Right cardiac atrium (tissue), 5 donors: ENCODE results near the gene MYO1C. TPM values are rescaled to one million over a fixed set of nuclear protein-coding genes. Genes with fewer than 3 reads are reported as not detected.
A peak's percentile ranks its signal among the peaks of the same experiment; 100 is the strongest.

Experiments
- ATAC-seq, 2 donors: fragments of 200-7000 bp; cut with Tn5 transposase; one replicate each; pipeline versions ENCODE4 v1.8.0 to v1.9.1; 2020; ENCODE audit warnings: moderate library complexity in 2 of 2, mild to moderate bottlenecking in 1 of 2
- DNase-seq, 3 donors: peaks; one replicate each; pipeline ENCODE4 v3.0.0-alpha.2; 2020
- H3K27ac ChIP-seq: one replicate; pipeline ENCODE4 v1.5.1; 2013; ENCODE audit warnings: mild to moderate bottlenecking, low read length, control low read depth, moderate library complexity
- H3K27me3 ChIP-seq: one replicate; pipeline ENCODE4 v1.6.1; 2013; ENCODE audit not compliant: control insufficient read depth, insufficient read depth
- H3K4me1 ChIP-seq: one replicate; pipeline ENCODE4 v1.6.1; 2013; ENCODE audit warnings: low read length; ENCODE audit not compliant: control insufficient read depth, insufficient read depth
- H3K4me3 ChIP-seq: one replicate; pipeline ENCODE4 v1.5.1; 2013; ENCODE audit warnings: low read length, control low read depth
- H3K9me3 ChIP-seq: one replicate; pipeline ENCODE4 v1.6.1; 2013; ENCODE audit warnings: low read length; ENCODE audit not compliant: control insufficient read depth
- WGBS: extraction: QIAGEN DNeasy Blood & Tissue Kit; methylation state at CpG from one replicate; pipeline ENCODE4 v1.1.7; 2013; 5-methylcytosine and 5-hydroxymethylcytosine counted together
- intact Hi-C, 4 donors: fragments of 100-400 bp; cut with DNase I; formaldehyde crosslinking; loops; one replicate each; pipeline versions ENCODE4 v1.11.0 to v1.14.0; 2022 to 2023
- polyA plus RNA-seq: library from polyadenylated mRNA; stranded (reverse); fragments of 200-250 nt; gene quantifications from one replicate; pipeline ENCODE4 v1.2.3, GENCODE V29; 2013
- total RNA-seq, 4 donors: library from RNA; stranded (reverse); fragmentation: NEBNext Ultra II Directional; extraction: Animal tissue kit (Norgen Biotek cat#: 25700); gene quantifications; one replicate each; pipeline ENCODE4 v1.2.1, GENCODE V29; 2021
- donor health status: healthy with polysubstance abuse.
- donor health status: DM: no; HTN: yes; CAD: no.
- donor health status: DM: no; HTN: no; CAD: no.
- donor health status: DM: no; HTN: yes; CAD: no; lungs with severe emphysema.
- donor health status: DM: yes; HTN: yes; CAD: no.

MYO1C gene
- total and polyA plus RNA-seq, 5 donors, result 78.9 to 185 (median 175) TPM

DNA sequence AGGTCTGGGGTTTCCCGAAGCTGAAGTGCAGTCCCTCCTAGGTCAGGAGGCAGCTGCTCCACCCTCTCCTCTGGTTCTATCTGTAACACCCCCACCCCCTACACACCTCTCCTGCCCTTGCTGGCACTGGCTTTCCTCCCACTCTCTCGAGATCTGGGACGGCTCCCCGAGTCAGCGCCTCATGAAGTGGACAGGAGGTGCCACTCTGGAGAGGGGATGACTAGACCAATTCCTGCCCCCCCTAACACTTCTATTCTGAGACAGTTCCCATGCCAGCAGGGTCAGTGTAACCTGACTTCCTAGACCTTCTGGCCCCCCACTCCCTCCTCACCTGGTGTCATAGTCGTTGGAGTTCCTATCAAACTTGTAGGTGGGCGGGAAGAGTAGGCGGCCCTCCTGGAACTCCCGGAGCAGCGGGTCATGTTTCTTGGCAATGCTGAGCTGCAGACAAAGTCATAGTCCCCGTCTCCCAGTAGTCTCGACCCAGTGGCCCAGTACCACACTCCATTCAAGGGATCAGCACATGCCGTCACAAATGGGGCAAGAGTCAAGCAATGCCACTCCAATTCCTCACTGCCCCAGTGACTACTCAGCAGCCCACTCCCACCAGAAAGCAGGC is 14.3 kb upstream of the MYO1C start:
- Histone ChIP-seq H3K4me3 (no peak overlapping the region), H3K4me1 (peaks cover 15% of the 10 kb centered on the region), H3K27me3 (no peaks in the 10 kb centered on the region), H3K27ac (peak overlapping the region; percentile 83), H3K9me3 (no peaks in the 10 kb centered on the region)
- intact Hi-C loops, result no loop called here
- DNase-seq (peak; percentile 64 to 85 (median 82)), ATAC-seq (peak; percentile 77 to 83)
- 68% methylated on average over 13 of the region's 13 CpGs for WGBS

DNA sequence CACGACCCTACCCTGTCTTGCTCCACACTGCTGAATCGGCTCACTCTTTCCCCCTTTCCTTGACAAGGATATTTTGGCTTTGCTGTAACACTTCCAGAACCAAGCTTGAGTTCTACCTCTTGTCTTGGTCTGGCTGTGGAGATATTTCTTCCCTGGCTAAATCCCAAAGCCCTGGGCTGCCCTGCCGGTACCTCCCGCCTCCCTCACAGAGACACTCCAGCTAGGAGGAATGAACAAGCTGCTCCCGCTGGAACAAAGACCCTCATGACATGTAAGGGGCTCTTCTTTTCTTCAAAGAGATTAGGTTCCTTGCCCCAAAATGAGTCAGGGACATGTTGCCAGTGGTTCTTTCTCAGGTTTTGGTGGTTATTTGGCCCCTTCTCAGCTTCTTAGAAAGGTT is 13.1 kb upstream of the MYO1C start:
- Histone ChIP-seq H3K27ac (peak overlapping the region; percentile 57), H3K4me1 (peaks cover 7% of the 10 kb centered on the region), H3K9me3 (no peaks in the 10 kb centered on the region), H3K27me3 (no peaks in the 10 kb centered on the region), H3K4me3 (no peak overlapping the region)
- intact Hi-C loops, result no loop called here
- ATAC-seq (no peak), DNase-seq (no peak)
- 54% methylated on average over 5 of the region's 5 CpGs for WGBS

DNA sequence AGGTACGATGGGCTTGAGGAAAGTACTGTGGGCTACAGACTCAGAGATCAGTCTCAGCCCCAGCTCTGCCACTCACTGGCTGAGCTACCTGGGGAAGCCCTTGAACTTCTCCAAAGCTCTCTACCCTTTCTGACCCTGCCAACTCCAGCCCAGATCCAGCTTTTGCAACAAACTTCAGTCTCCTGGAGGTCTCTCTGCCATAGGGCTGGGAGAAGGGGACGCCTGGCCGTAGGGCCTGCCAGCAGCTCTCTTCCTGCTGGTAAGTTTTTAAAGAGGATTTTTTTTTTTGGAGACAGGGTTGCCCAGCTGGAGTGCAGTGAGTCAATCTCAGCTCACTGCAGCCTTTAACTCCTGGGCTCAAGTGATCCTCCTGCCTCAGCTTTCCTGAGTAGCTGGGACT is 12.4 kb upstream of the MYO1C start:
- Histone ChIP-seq H3K27ac (no peak overlapping the region), H3K4me3 (no peak overlapping the region), H3K4me1 (peaks cover 7% of the 10 kb centered on the region), H3K9me3 (no peaks in the 10 kb centered on the region), H3K27me3 (no peaks in the 10 kb centered on the region)
- ATAC-seq (no peak), DNase-seq (no peak)
- intact Hi-C loops, result no loop called here
- 78% methylated on average over 3 of the region's 3 CpGs for WGBS

DNA sequence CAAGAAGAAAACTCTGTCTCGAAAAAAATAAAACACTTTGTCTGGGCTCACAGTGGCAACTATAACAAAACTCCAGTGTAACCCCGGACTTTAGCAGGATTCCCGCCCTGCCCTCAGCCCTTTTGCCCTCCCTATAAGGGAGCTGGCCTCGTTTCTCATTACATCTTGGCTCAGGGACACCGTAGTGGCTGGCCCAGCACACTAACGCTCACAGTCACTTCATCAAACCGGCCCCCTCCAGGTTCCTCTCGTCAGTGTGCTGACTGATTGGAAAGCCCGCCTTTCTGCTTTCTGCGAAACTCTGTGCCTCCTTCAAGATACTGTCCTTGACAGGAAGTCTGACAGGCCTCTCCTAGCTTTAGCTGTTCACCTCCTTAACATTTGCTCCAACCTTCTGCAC is 11.2 kb upstream of the MYO1C start:
- peaks cover 7% of the 10 kb centered on the region for H3K4me1 ChIP-seq
- no peak overlapping the region for H3K4me3 ChIP-seq
- no peak overlapping the region for H3K27ac ChIP-seq
- ATAC-seq, result no peak
- H3K9me3 ChIP-seq, result no peaks in the 10 kb centered on the region
- H3K27me3 ChIP-seq, result no peaks in the 10 kb centered on the region
- WGBS, result 56% methylated on average over 10 of the region's 10 CpGs
- intact Hi-C loops, result no loop called here
- no peak for DNase-seq

DNA sequence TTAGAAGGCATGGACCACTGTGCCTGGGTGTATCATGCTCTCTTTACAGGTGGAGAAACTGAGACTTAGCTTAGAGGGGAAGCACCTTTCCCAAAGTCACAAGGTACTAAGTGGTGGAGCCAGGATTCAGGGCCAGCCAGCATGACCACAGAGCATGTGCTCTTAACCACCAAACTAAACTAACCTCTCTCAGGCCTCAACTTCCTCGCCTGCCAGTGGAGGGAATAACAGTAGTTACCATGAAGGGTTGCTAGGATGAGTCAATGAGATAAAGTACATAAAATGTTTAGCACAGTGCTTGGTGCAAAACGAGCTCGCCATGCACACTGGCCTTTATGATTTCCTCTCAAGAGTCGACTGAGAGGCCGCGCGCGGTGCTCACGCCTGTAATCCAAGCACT is 6.4 kb upstream of the MYO1C start:
- DNase-seq, result no peak
- Histone ChIP-seq H3K27ac (no peak overlapping the region), H3K27me3 (no peaks in the 10 kb centered on the region), H3K4me1 (peaks cover 16% of the 10 kb centered on the region), H3K9me3 (no peaks in the 10 kb centered on the region), H3K4me3 (no peak overlapping the region)
- intact Hi-C loops, result no loop called here
- ATAC-seq, result no peak
- WGBS, result 77% methylated on average over 9 of the region's 9 CpGs

DNA sequence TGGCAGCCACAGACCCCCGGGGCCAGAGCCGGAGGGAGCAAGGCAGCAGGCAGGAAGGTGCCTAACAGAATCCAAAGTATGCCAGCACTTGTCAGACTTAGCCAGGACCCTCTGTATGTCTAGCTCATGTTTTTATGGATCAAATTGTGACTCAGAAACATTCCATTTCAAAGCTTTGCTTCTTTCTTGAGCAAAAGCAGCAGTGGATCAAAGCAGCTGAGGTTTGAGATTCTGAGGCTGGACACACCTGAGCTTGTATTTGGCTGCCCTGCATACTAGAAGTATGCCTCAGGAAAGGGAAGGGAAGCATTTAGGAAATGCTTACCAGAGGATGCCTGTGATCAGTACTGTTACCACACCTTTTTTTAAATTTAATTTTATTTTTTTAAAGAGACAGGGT is 5.7 kb upstream of the MYO1C start:
- Histone ChIP-seq H3K4me1 (peaks cover 21% of the 10 kb centered on the region), H3K27me3 (no peaks in the 10 kb centered on the region), H3K4me3 (no peak overlapping the region), H3K27ac (no peak overlapping the region), H3K9me3 (no peaks in the 10 kb centered on the region)
- DNase-seq (no peak), ATAC-seq (no peak)
- 51% methylated on average over 2 of the region's 2 CpGs for WGBS
- intact Hi-C loops, result no loop called here

DNA sequence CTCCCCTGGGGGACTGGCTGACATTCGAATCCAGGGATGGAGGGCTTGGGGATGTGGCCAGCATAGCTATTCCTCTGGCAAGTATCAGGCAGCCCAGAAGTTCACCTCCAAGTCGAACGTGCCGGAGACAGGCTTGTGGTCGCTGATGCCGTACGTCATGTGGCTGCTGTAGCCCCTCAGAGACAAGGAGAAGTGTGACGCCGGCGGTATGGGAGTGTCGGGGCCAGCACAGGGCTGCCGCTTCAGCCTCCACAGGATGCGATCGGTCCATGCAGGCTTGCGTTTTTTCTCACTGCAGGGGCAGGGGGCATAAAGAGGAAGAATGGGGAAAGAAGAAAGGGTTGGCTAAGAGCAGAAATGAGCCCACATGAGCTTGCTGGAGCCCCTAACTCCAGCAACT is 5.3 kb upstream of the MYO1C start:
- WGBS, result 64% methylated on average over 15 of the region's 15 CpGs
- H3K27ac ChIP-seq, result no peak overlapping the region
- DNase-seq (no peak), ATAC-seq (no peak)
- H3K4me3 ChIP-seq, result no peak overlapping the region
- no peaks in the 10 kb centered on the region for H3K9me3 ChIP-seq
- peaks cover 25% of the 10 kb centered on the region for H3K4me1 ChIP-seq
- H3K27me3 ChIP-seq, result no peaks in the 10 kb centered on the region
- intact Hi-C loops, result no loop called here

DNA sequence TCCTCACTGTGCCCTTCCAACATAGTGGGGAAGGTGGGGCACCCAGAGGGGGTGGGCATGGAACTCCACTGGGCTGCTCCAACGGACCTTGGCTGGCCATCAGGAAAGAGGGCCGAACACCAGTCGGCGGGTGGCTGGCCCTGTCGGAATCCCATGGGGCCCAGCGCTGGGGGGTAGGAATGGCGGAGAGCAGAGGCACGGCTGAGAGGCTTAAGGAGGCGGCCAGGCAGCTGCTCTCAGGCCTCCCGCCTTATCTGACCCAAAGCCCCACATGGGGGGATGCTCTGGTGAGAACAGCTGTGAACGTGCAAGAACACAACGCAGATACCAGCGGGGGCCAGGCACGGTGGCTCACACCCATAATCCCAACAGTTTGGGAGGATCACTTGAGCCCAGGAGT is 4.4 kb upstream of the MYO1C start:
- Histone ChIP-seq H3K27ac (peak overlapping the region; percentile 6), H3K9me3 (no peaks in the 10 kb centered on the region), H3K4me3 (no peak overlapping the region), H3K4me1 (peaks cover 33% of the 10 kb centered on the region), H3K27me3 (no peaks in the 10 kb centered on the region)
- DNase-seq (peak in 1 of 3 donors; percentile 66), ATAC-seq (no peak)
- WGBS, result 61% methylated on average over 14 of the region's 14 CpGs
- intact Hi-C loops, result no loop called here

DNA sequence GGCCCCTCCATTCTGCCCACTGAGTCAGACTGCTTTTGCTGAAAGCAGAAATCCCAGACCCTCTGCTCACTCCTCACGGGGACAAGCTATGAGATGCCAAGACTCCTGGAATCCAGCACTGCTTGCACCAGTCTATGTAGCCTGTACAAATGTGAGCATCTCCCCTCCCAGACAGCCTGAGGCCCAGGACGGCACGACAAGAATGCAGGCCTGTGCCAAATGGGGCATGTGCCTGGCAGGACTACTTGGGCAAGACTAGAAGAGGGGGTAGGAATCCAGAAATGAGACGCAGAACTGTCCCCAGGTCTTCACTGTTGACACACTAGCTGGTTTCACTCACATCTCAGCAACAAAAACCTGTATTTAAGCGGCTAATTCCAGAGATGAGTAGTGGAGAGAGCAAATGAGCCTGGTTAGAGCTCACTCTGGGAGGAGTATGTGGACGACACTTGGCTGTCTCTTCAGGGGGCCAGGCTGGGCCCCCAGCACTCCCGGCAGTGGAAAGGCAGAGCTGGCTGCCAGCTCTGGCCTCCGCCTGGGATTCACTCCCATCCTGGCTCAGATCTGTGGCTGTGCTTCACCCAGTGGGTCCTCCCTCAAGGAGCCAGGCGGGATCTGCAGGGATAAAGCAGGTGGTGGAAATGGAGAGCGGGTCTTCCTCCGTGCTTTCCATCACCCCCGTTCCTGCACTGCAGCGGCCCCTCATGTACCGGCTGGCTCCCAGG is 2.9 kb upstream of the MYO1C start:
- no peaks in the 10 kb centered on the region for H3K9me3 ChIP-seq
- H3K4me1 ChIP-seq, result peaks cover 34% of the 10 kb centered on the region
- WGBS, result 58% methylated on average over 14 of the region's 14 CpGs
- H3K27me3 ChIP-seq, result no peaks in the 10 kb centered on the region
- intact Hi-C loops, result no loop called here
- peak; percentile 67 to 85 (median 80) for DNase-seq
- ATAC-seq, result peak in 1 of 2 donors; percentile 41
- no peak overlapping the region for H3K4me3 ChIP-seq
- H3K27ac ChIP-seq, result peak overlapping the region; percentile 85

DNA sequence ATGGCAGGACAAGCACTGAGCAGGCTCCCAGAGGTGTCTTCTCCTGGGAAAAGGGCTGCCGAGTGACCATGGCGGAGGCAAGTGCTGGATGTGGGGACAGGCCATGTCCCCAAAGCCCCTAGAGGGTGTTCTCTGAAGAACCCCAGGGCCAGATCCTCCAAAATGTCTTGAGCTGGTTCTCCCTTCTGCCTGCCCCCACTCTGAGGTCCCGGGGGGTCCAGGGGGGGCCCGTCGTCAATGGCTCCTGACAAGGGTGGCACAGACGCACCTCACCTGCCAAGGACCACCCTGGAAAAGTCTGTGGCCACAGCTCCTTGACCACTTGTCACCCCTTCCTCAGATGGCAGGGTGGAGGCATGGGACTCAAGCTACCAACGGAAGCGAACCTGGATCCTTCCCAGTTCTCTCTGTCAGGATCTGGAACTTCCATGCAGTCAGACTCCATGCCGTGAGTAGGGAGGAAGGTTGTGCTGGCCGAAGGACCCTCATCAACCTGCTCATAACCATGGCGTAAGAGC is 2.3 kb upstream of the MYO1C start:
- intact Hi-C loops, result no loop called here
- Histone ChIP-seq H3K27me3 (no peaks in the 10 kb centered on the region), H3K9me3 (no peaks in the 10 kb centered on the region), H3K27ac (peak overlapping the region; percentile 85), H3K4me1 (peaks cover 34% of the 10 kb centered on the region), H3K4me3 (no peak overlapping the region)
- DNase-seq (no peak), ATAC-seq (no peak)
- 79% methylated on average over 11 of the region's 11 CpGs for WGBS

DNA sequence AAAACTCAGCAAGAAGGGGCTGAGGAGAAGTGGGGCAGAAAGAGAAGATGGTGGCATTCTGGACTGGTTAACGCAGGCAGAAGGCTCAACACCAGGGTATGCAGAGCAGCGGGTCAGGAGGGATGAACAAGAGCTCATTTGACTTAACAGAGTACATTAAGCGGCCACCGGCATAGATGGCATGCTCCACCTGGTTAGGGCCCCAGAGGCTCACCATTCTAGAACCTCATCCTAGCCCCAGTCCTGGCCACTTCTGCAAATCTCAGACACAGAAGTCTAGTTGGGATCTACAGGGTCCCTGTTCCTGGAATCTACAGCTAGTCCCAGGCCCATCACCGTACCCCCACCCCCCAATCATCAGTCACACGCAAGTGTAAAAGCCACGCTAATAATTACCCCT is 1.7 kb upstream of the MYO1C start:
- DNase-seq (no peak), ATAC-seq (no peak)
- intact Hi-C loops, result no loop called here
- H3K9me3 ChIP-seq, result no peaks in the 10 kb centered on the region
- no peaks in the 10 kb centered on the region for H3K27me3 ChIP-seq
- no peak overlapping the region for H3K4me3 ChIP-seq
- 89% methylated on average over 7 of the region's 7 CpGs for WGBS
- H3K4me1 ChIP-seq, result peaks cover 34% of the 10 kb centered on the region
- peak overlapping the region; percentile 93 for H3K27ac ChIP-seq
